H1 (cell line): ENCODE results near the gene LY6G6C. TPM values are rescaled to one million over a fixed set of nuclear protein-coding genes. Genes with fewer than 3 reads are reported as not detected.

Experiments used
- CTCF ChIA-PET: fragments of 300-600 bp; sonication (Branson Sonifier 250); formaldehyde crosslinking; loops from one replicate; lab custom pipeline; 2021; ENCODE audit not compliant: partially characterized antibody; lab: Charles Lee
- POLR2A ChIA-PET: fragments of 300-600 bp; sonication (Branson Sonifier 250); formaldehyde crosslinking; loops from one replicate; lab custom pipeline; 2021; ENCODE audit warnings: inconsistent platforms; ENCODE audit not compliant: partially characterized antibody; lab: Charles Lee
- DNase-seq, 2 experiments: peaks; one replicate each; pipeline versions ENCODE4 v3.0.0 to v3.0.0-alpha.2; 2010 to 2022; ENCODE audit warnings: low spot score in 2 of 2, low read depth in 1 of 2, mixed read lengths in 1 of 2
- FAIRE-seq: peaks from 2 replicates; lab custom pipeline; 2011; peaks lifted over from hg19 to GRCh38; lab: Jason Lieb, UNC
- H2AFZ ChIP-seq: 2 replicates; pipeline ENCODE4 v1.8.1; 2012; ENCODE audit warnings: low read length, inconsistent platforms
- H2AK5ac ChIP-seq: 2 replicates; pipeline ENCODE4 v1.6.1; 2013; ENCODE audit warnings: low read depth, low read length
- H2BK120ac ChIP-seq: replicated peaks from 2 replicates; pipeline ENCODE3; 2013; ENCODE audit warnings: low read depth, low read length, inconsistent platforms
- H2BK12ac ChIP-seq: 2 replicates; pipeline ENCODE4 v1.6.1; 2013; ENCODE audit warnings: low read depth, low read length
- H2BK15ac ChIP-seq: 2 replicates; pipeline ENCODE4 v1.6.1; 2013; ENCODE audit warnings: low read length
- H2BK20ac ChIP-seq: 2 replicates; pipeline ENCODE4 v1.6.1; 2013; ENCODE audit warnings: low read length
- H2BK5ac ChIP-seq: 2 replicates; pipeline ENCODE4 v1.6.1; 2013; ENCODE audit warnings: low read depth, low read length
- H3K14ac ChIP-seq: 2 replicates; pipeline ENCODE4 v1.6.1; 2013; ENCODE audit warnings: inconsistent platforms; ENCODE audit not compliant: insufficient read length
- H3K18ac ChIP-seq: 2 replicates; pipeline ENCODE4 v1.6.1; 2013; ENCODE audit warnings: low read length; ENCODE audit errors: extremely low read depth
- H3K23ac ChIP-seq: 2 replicates; pipeline ENCODE4 v1.6.1; 2013; ENCODE audit warnings: inconsistent platforms; ENCODE audit not compliant: insufficient read length
- H3K23me2 ChIP-seq: 2 replicates; pipeline ENCODE4 v1.6.1; 2013; ENCODE audit warnings: low read depth, low read length
- H3K27ac ChIP-seq: 2 replicates; pipeline ENCODE4 v1.6.1; 2011; ENCODE audit warnings: low read depth, low read length, inconsistent platforms
- H3K27me3 ChIP-seq, 4 experiments: replicated peaks in 1 of 4; 1 replicate in 1 of 4; 2 replicates in 3 of 4; pipeline versions ENCODE4 v1.6.1 to v1.8.1; 2011 to 2013; ENCODE audit warnings: low read length in 3 of 4, mild to moderate bottlenecking in 3 of 4, inconsistent platforms in 2 of 4, mixed read lengths in 2 of 4, moderate library complexity in 1 of 4; ENCODE audit not compliant: control insufficient read depth in 3 of 4, insufficient read depth in 3 of 4; ENCODE audit errors: extremely low read depth in 1 of 4
- H3K36me3 ChIP-seq, 4 experiments: 2 replicates each; pipeline versions ENCODE4 v1.6.1 to v1.8.1; 2011 to 2013; ENCODE audit warnings: mild to moderate bottlenecking in 4 of 4, low read length in 3 of 4, moderate library complexity in 2 of 4, control low read depth in 1 of 4, inconsistent platforms in 1 of 4; ENCODE audit not compliant: insufficient read depth in 4 of 4, control insufficient read depth in 2 of 4
- H3K4ac ChIP-seq: replicated peaks from 2 replicates; pipeline ENCODE3; 2013; ENCODE audit warnings: low read length, low read depth, mixed read lengths, inconsistent platforms; ENCODE audit not compliant: insufficient read length
- H3K4me1 ChIP-seq, 4 experiments: replicated peaks in 1 of 4; 1 replicate in 1 of 4; 2 replicates in 3 of 4; pipeline versions ENCODE4 v1.6.1 to v1.8.1; 2011 to 2013; ENCODE audit warnings: low read length in 3 of 4, inconsistent platforms in 2 of 4, mixed read lengths in 1 of 4; ENCODE audit not compliant: insufficient read depth in 4 of 4, control insufficient read depth in 3 of 4
- H3K4me2 ChIP-seq, 2 experiments: 2 replicates each; pipeline versions ENCODE4 v1.6.1 to v1.8.1; 2011 to 2013; ENCODE audit warnings: low read depth in 2 of 2, low read length in 2 of 2, control low read depth in 1 of 2, inconsistent platforms in 1 of 2, mild to moderate bottlenecking in 1 of 2; ENCODE audit not compliant: insufficient read depth in 1 of 2
- H3K4me3 ChIP-seq, 4 experiments: fragments of 200-600, 300-600 bp in 1 of 4; sonication (generic), shearing (Covaris generic), sonication (Bioruptor Twin) in 1 of 4; 2 replicates each; pipeline versions ENCODE4 v1.5.1 to v1.8.1; 2011 to 2016; ENCODE audit warnings: low read length in 4 of 4, low read depth in 3 of 4, control low read depth in 2 of 4, inconsistent platforms in 2 of 4, mild to moderate bottlenecking in 2 of 4, mixed read lengths in 1 of 4, moderate library complexity in 1 of 4; ENCODE audit not compliant: insufficient read depth in 2 of 4; ENCODE audit errors: extremely low read depth in 1 of 4
- H3K56ac ChIP-seq: replicated peaks from 2 replicates; pipeline ENCODE3; 2013; ENCODE audit warnings: low read depth, mild to moderate bottlenecking, mixed read lengths, low read length, inconsistent platforms; ENCODE audit not compliant: insufficient read length
- H3K79me1 ChIP-seq: 2 replicates; pipeline ENCODE4 v1.6.1; 2013; ENCODE audit warnings: low read depth, low read length, control low read depth
- H3K79me2 ChIP-seq, 2 experiments: 2 replicates each; pipeline versions ENCODE4 v1.6.1 to v1.8.1; 2012 to 2013; ENCODE audit warnings: low read length in 2 of 2, mild to moderate bottlenecking in 2 of 2, inconsistent platforms in 1 of 2; ENCODE audit not compliant: insufficient read depth in 2 of 2, control insufficient read depth in 1 of 2
- H3K9ac ChIP-seq, 4 experiments: replicated peaks in 1 of 4; 1 replicate in 1 of 4; 2 replicates in 3 of 4; pipeline versions ENCODE4 v1.6.1 to v1.8.1; 2011 to 2013; ENCODE audit warnings: low read depth in 3 of 4, low read length in 3 of 4, control low read depth in 2 of 4, mild to moderate bottlenecking in 2 of 4, moderate library complexity in 2 of 4, inconsistent platforms in 1 of 4; ENCODE audit errors: extremely low read depth in 1 of 4
- H3K9me3 ChIP-seq, 2 experiments: 2 replicates each; pipeline versions ENCODE4 v1.6.1 to v1.8.1; 2012 to 2013; ENCODE audit warnings: mild to moderate bottlenecking in 2 of 2, moderate library complexity in 2 of 2, control low read depth in 1 of 2, inconsistent platforms in 1 of 2, low read depth in 1 of 2, low read length in 1 of 2, mixed read lengths in 1 of 2; ENCODE audit not compliant: insufficient read depth in 2 of 2
- H4K20me1 ChIP-seq, 2 experiments: replicated peaks in 1 of 2; 2 replicates each; pipeline versions ENCODE3 to v1.8.1; 2011 to 2013; ENCODE audit warnings: inconsistent platforms in 2 of 2, low read length in 2 of 2, mild to moderate bottlenecking in 1 of 2; ENCODE audit not compliant: insufficient read depth in 2 of 2, control insufficient read depth in 1 of 2
- H4K5ac ChIP-seq: 2 replicates; pipeline ENCODE4 v1.6.1; 2013; ENCODE audit warnings: low read length, low read depth, mixed read lengths, inconsistent platforms; ENCODE audit not compliant: insufficient read length
- H4K8ac ChIP-seq: 2 replicates; pipeline ENCODE4 v1.8.0; 2013; ENCODE audit warnings: mild to moderate bottlenecking, moderate library complexity, low read length, inconsistent platforms; ENCODE audit not compliant: insufficient read depth; ENCODE audit errors: extremely low read depth
- H4K91ac ChIP-seq: replicated peaks from 2 replicates; pipeline ENCODE3; 2013; ENCODE audit warnings: low read length, mixed read lengths, inconsistent platforms; ENCODE audit not compliant: insufficient read length
- CHD1 ChIP-seq: IDR thresholded peaks from 2 replicates; pipeline ENCODE4 v1.6.1; 2012; ENCODE audit warnings: low read depth, low read length, improper control_type of control experiment
- CTBP2 ChIP-seq: IDR thresholded peaks from 2 replicates; pipeline ENCODE4 v1.7.0; 2011; ENCODE audit warnings: borderline replicate concordance, mild to moderate bottlenecking, moderate library complexity, mixed read lengths, low read length; ENCODE audit not compliant: insufficient read depth, insufficient read length
- EP300 ChIP-seq, 2 experiments: IDR thresholded peaks; 1 replicate in 1 of 2; 2 replicates in 1 of 2; pipeline ENCODE4 v1.6.1; 2011 to 2012; ENCODE audit warnings: low read depth in 2 of 2, low read length in 2 of 2, mild to moderate bottlenecking in 2 of 2, borderline replicate concordance in 1 of 2, inconsistent platforms in 1 of 2, moderate library complexity in 1 of 2
- MAFK ChIP-seq: IDR thresholded peaks from 2 replicates; pipeline ENCODE4 v1.6.1; 2012; ENCODE audit warnings: low read depth, mild to moderate bottlenecking, improper control_type of control experiment, low read length
- PHF8 ChIP-seq: fragments of 200-600 bp; sonication (generic); conservative IDR thresholded peaks from 2 replicates; pipeline ENCODE4 v1.7.1; 2012; ENCODE audit warnings: low read depth, mild to moderate bottlenecking, inconsistent platforms, low read length, moderate library complexity
- POU5F1 ChIP-seq: IDR thresholded peaks from 2 replicates; pipeline ENCODE4 v1.6.1; 2011; ENCODE audit warnings: low read depth, mild to moderate bottlenecking, low read length, moderate library complexity
- SP4 ChIP-seq: IDR thresholded peaks from 2 replicates; pipeline ENCODE4 v1.6.1; 2012; ENCODE audit warnings: low read length, inconsistent platforms
- TCF12 ChIP-seq: IDR thresholded peaks from 2 replicates; pipeline ENCODE4 v1.6.1; 2011; ENCODE audit warnings: low read depth, mild to moderate bottlenecking, low read length
- WGBS, 2 experiments: shearing (Covaris generic) in 1 of 2; methylation state at CpG; one replicate each; pipeline versions ENCODE4 v1.1.6 to v1.1.7; 2013 to 2015; ENCODE audit warnings: low lambda C conversion rate in 2 of 2, mixed read lengths in 2 of 2, inconsistent platforms in 1 of 2, low coverage in 1 of 2, missing lambda C conversion rate in 1 of 2; ENCODE audit not compliant: insufficient replicate concordance in 2 of 2, insufficient coverage in 1 of 2, insufficient read length in 1 of 2; ENCODE audit errors: extremely low coverage in 1 of 2, missing lambda C conversion rate in 1 of 2; 5-methylcytosine and 5-hydroxymethylcytosine counted together
- polyA plus RNA-seq, 7 experiments: library from polyadenylated mRNA; depleted of rRNA in 3 of 7; stranded (reverse) in 5 of 7; unstranded in 2 of 7; fragments of >200 nt in 5 of 7; fragments of 200-250 nt in 2 of 7; gene quantifications; 1 replicate in 5 of 7; 2 replicates in 1 of 7; 4 replicates in 1 of 7; pipeline versions ENCODE4 v1.2.1 to v1.2.3, GENCODE V29; 2011 to 2013; ENCODE audit warnings: missing spikeins in 2 of 7, mixed read lengths in 2 of 7
- total RNA-seq: library from RNA; stranded (reverse); fragmentation: NEBNext Ultra II Directional; extraction: Animal tissue kit (Norgen Biotek cat#: 25700); gene quantifications from 2 replicates; pipeline ENCODE4 v1.2.1, GENCODE V29; 2021

Gene LY6G6C
- total and polyA plus RNA-seq, 2 of the 8 experiments (the other 6 are each of a cell fraction or from before 2014, with no cell fraction given): 0.23 TPM; not detected in 1

GRCh38 chr6:31741815-31742214 is 20.3 kb upstream of the LY6G6C start:
- Histone ChIP-seq H2BK5ac (no peak overlapping the region), H3K27me3 (no peaks in the 10 kb centered on the region), H2BK15ac (no peak overlapping the region), H3K14ac (no peak overlapping the region), H3K27ac (no peak overlapping the region), H4K20me1 (no peaks in the 10 kb centered on the region), H2BK120ac (no peak overlapping the region), H3K36me3 (peaks cover 0 to 12% (median 0%) of the 10 kb centered on the region in 4 experiments; a peak in 3 of 8 replicates), H3K4me3 (no peak overlapping the region), H3K18ac (no peak overlapping the region), H3K9me3 (no peaks in the 10 kb centered on the region; a peak in 1 of 4 replicates), H3K56ac (no peak overlapping the region), H4K5ac (no peak overlapping the region), H3K4me1 (peaks cover 13 to 19% (median 17%) of the 10 kb centered on the region in 4 experiments), H2AFZ (no peak overlapping the region), H2AK5ac (no peak overlapping the region), H3K23ac (no peak overlapping the region), H3K9ac (no peak overlapping the region), H4K8ac (no peak overlapping the region), H4K91ac (no peak overlapping the region), H3K4ac (no peak overlapping the region), H3K23me2 (peaks cover 3% of the 10 kb centered on the region), H2BK20ac (no peak overlapping the region), H3K79me2 (no peaks in the 10 kb centered on the region), H3K79me1 (no peaks in the 10 kb centered on the region), H3K4me2 (no peak overlapping the region), H2BK12ac (no peak overlapping the region)
- no peak for FAIRE-seq
- no peak for DNase-seq
- WGBS, 2 experiments: 92% methylated on average over 2 of the region's 2 CpGs; no CpG with 5 or more reads in 1 of the 2 experiments
- CTCF ChIA-PET: interaction anchor here (0.6 to 5.9 kb wide), 7 partner anchors 13 to 161 kb away, joined by 3 to 52 read pairs (median 4); partner anchors contain the start of genes DDAH2, EHMT2 and SAPCD1
- POLR2A ChIA-PET: interaction anchor here (0.6 to 8.7 kb wide), 14 partner anchors 9 to 200 kb away, joined by 3 to 73 read pairs (median 10); partner anchors contain the start of genes APOM, BAG6, DDAH2 and DDX39B
- no peak for TF ChIP-seq CHD1
- no peak for TF ChIP-seq SP4
- TF ChIP-seq MAFK: no peak
- TF ChIP-seq POU5F1: no peak
- no peak for TF ChIP-seq EP300 (IDR thresholded peaks at IDR 0.05; ENCODE audit: borderline replicate concordance in 1 of 2, low read depth in 2 of 2, low read length in 2 of 2)
- no peak for TF ChIP-seq PHF8
- no peak for TF ChIP-seq TCF12
- TF ChIP-seq CTBP2: no peak
